Endothelial cell (in vitro differentiated cells): Measurements from ENCODE around the gene PTPN14. TPM values are rescaled to one million over a fixed set of nuclear protein-coding genes. Genes with fewer than 3 reads are reported as not detected.
"Not testable (repeated sequence)": the region's sequence is repeated elsewhere in the genome, so short reads cannot be mapped to it uniquely, and the experiment has no call there.

Source experiments
- DNase-seq: peaks from one replicate; pipeline ENCODE4 v3.0.0; 2021; ENCODE audit warnings: low spot score
- H3K27ac Mint-ChIP-seq: one replicate; pipeline ENCODE4 v1.8.0; 2021; ENCODE audit warnings: mixed read lengths, inconsistent platforms; ENCODE audit not compliant: unreplicated experiment
- H3K27me3 Mint-ChIP-seq: one replicate; pipeline ENCODE4 v1.8.0; 2021; ENCODE audit warnings: mild to moderate bottlenecking, moderate library complexity, mixed read lengths, inconsistent platforms; ENCODE audit not compliant: unreplicated experiment
- H3K36me3 Mint-ChIP-seq: one replicate; pipeline ENCODE4 v1.8.0; 2021; ENCODE audit warnings: mild to moderate bottlenecking, low read depth, mixed read lengths, inconsistent platforms; ENCODE audit not compliant: unreplicated experiment
- H3K4me1 Mint-ChIP-seq: one replicate; pipeline ENCODE4 v1.8.0; 2021; ENCODE audit warnings: mild to moderate bottlenecking, mixed read lengths, inconsistent platforms; ENCODE audit not compliant: unreplicated experiment
- H3K4me3 Mint-ChIP-seq: one replicate; pipeline ENCODE4 v1.8.0; 2021; ENCODE audit warnings: mild to moderate bottlenecking, mixed read lengths, inconsistent platforms; ENCODE audit not compliant: unreplicated experiment
- H3K9me3 Mint-ChIP-seq: one replicate; pipeline ENCODE4 v1.8.0; 2021; ENCODE audit warnings: mixed read lengths, inconsistent platforms; ENCODE audit not compliant: unreplicated experiment
- CTCF ChIP-seq: fragments of 200-600 bp; sonication (generic); IDR thresholded peaks from one replicate; pipeline ENCODE4 v1.5.0; 2021; ENCODE audit warnings: antibody characterized with exemption; ENCODE audit not compliant: unreplicated experiment
- total RNA-seq: library from RNA; stranded (reverse); fragmentation: NEBNext Ultra II Directional; extraction: Animal tissue kit (Norgen Biotek cat#: 25700); gene quantifications from one replicate; pipeline ENCODE4 v1.2.1, GENCODE V29; 2021; ENCODE audit not compliant: unreplicated experiment

The PTPN14 gene
- total RNA-seq, 1 donor from 2014 or later: 46.3 TPM

- peaks cover under 1% of the 10 kb centered on the region for H3K36me3 Mint-ChIP-seq
- no peak overlapping the region for H3K27ac Mint-ChIP-seq
- H3K9me3 Mint-ChIP-seq: no peaks in the 10 kb centered on the region
- TF ChIP-seq CTCF: no peak
- H3K4me1 Mint-ChIP-seq: no peaks in the 10 kb centered on the region
- H3K27me3 Mint-ChIP-seq: peaks cover 2% of the 10 kb centered on the region
- H3K4me3 Mint-ChIP-seq: no peak overlapping the region
- no peak for DNase-seq
Observed at GRCh38 chr1:214583113-214583512, 31.7 kb upstream of the PTPN14 start.

GRCh38 chr1:214582289-214582891, 31.0 kb upstream of the PTPN14 start:
- H3K9me3 Mint-ChIP-seq: no peaks in the 10 kb centered on the region
- H3K4me3 Mint-ChIP-seq: no peak overlapping the region
- no peak for TF ChIP-seq CTCF
- H3K36me3 Mint-ChIP-seq: peaks cover 7% of the 10 kb centered on the region
- H3K27ac Mint-ChIP-seq: no peak overlapping the region
- H3K27me3 Mint-ChIP-seq: peaks cover 2% of the 10 kb centered on the region
- no peaks in the 10 kb centered on the region for H3K4me1 Mint-ChIP-seq
- DNase-seq: no peak

GRCh38 chr1:214581785-214582184, 30.4 kb upstream of the PTPN14 start:
- no peaks in the 10 kb centered on the region for H3K9me3 Mint-ChIP-seq
- DNase-seq: no peak
- peaks cover 7% of the 10 kb centered on the region for H3K36me3 Mint-ChIP-seq
- TF ChIP-seq CTCF: no peak
- H3K4me1 Mint-ChIP-seq: no peaks in the 10 kb centered on the region
- no peak overlapping the region for H3K4me3 Mint-ChIP-seq
- peaks cover 2% of the 10 kb centered on the region for H3K27me3 Mint-ChIP-seq
- no peak overlapping the region for H3K27ac Mint-ChIP-seq

GRCh38 chr1:214579183-214579582, 27.8 kb upstream of the PTPN14 start:
- TF ChIP-seq CTCF: no peak
- Mint-ChIP-seq H3K4me3 (no peak overlapping the region), H3K4me1 (no peaks in the 10 kb centered on the region), H3K36me3 (peaks cover 17% of the 10 kb centered on the region), H3K27me3 (no peaks in the 10 kb centered on the region), H3K27ac (no peak overlapping the region), H3K9me3 (peaks cover 9% of the 10 kb centered on the region)
- no peak for DNase-seq

- DNase-seq, H3K9me3 Mint-ChIP-seq, H3K27me3 Mint-ChIP-seq, H3K27ac Mint-ChIP-seq, H3K4me1 Mint-ChIP-seq, H3K4me3 Mint-ChIP-seq: not testable (repeated sequence)
- H3K36me3 Mint-ChIP-seq: peaks cover 17% of the 10 kb centered on the region
Observed at GRCh38 chr1:214576120-214576519, 24.7 kb upstream of the PTPN14 start.
